ENCODE measurements around the gene CHI3L1.

GRCh38 chr1:203177470-203178039 is 8.9 kb downstream of the CHI3L1 start:
- TF ChIP-seq EZH2phosphoT487 (IDR thresholded peaks at IDR 0.05; ENCODE audit: insufficient read depth, low read depth) (no peak), EZH2 (IDR thresholded peaks at IDR 0.05; ENCODE audit: insufficient read depth, poor library complexity, severe bottlenecking) (no peak)

All from GM23248 (cell line).